Stimulated activated CD4-positive, alpha-beta T cell treated with anti-CD3 and anti-CD28 coated beads, Interleukin-4, amount 100 ng/mL, for 24 hours (primary cell): ENCODE results near the gene NSA2.

Experiments used
- DNase-seq: peaks from one replicate; pipeline ENCODE4 v3.0.0-alpha.2; 2020

The NSA2 gene

GRCh38 chr5:74822288-74822687 is 55.2 kb downstream of the NSA2 start:
- no peak for DNase-seq

GRCh38 chr5:74829413-74829812 is 62.4 kb downstream of the NSA2 start:
- DNase-seq: no peak
